CD4-positive, alpha-beta T cell treated with Interleukin-12 subunit alpha and Interleukin-12 subunit beta, for 1 hour (primary cell): ENCODE measurements around the gene ZNF563.
A peak's percentile ranks its signal among the peaks of the same experiment; 100 is the strongest.

ENCODE experiments used
- DNase-seq: peaks from one replicate; pipeline ENCODE4 v3.0.0-alpha.2; 2020

Gene ZNF563

GRCh38 chr19:12294249-12295158 is 38.9 kb downstream of the ZNF563 start, which contains the start of gene ZNF44:
Gene ZNF44, minus strand, starts transcription at chr19:12294883. Its CDS starts 189 bp downstream, at chr19:12294694.
- peak; percentile 96 for DNase-seq

- DNase-seq = peak; percentile 71
Observed at GRCh38 chr19:12293777-12294248, 39.6 kb downstream of the ZNF563 start.

- DNase-seq = no peak
Observed at GRCh38 chr19:12289790-12290065, 43.7 kb downstream of the ZNF563 start.

- DNase-seq = no peak
Observed at GRCh38 chr19:12287958-12288500, 45.4 kb downstream of the ZNF563 start.

GRCh38 chr19:12284631-12285030 is 48.8 kb downstream of the ZNF563 start:
- no peak for DNase-seq

- no peak for DNase-seq
Observed at GRCh38 chr19:12284226-12284625, 49.2 kb downstream of the ZNF563 start.

GRCh38 chr19:12278713-12279112 is 54.7 kb downstream of the ZNF563 start:
- no peak for DNase-seq

GRCh38 chr19:12272980-12273901 is 60.2 kb downstream of the ZNF563 start:
- no peak for DNase-seq

GRCh38 chr19:12272386-12272785 is 61.0 kb downstream of the ZNF563 start:
- no peak for DNase-seq

GRCh38 chr19:12270854-12271253 is 62.6 kb downstream of the ZNF563 start:
- DNase-seq = no peak
